GM23338 (cell line): Measurements from ENCODE around the gene MED27. TPM values are rescaled to one million over a fixed set of nuclear protein-coding genes. Genes with fewer than 3 reads are reported as not detected.

Source experiments
- ATAC-seq: fragments of 200-7000 bp; cut with Tn5 transposase; 3 replicates; pipeline ENCODE4 v1.9.1; 2020
- DNase-seq: peaks from one replicate; pipeline ENCODE4 v3.0.0-alpha.2; 2015; ENCODE audit warnings: low spot score
- H2AFZ ChIP-seq: fragments of 200-600 bp; sonication (generic); 2 replicates; pipeline ENCODE4 v1.8.0; 2016; ENCODE audit warnings: antibody characterized with exemption, mild to moderate bottlenecking, moderate library complexity
- H3F3A ChIP-seq: fragments of 200-600 bp; sonication (generic); replicated peaks from 2 replicates; pipeline ENCODE4 v1.8.0; 2017; ENCODE audit warnings: antibody characterized with exemption, mixed run types, low read depth
- H3K27ac ChIP-seq: fragments of 200-600 bp; sonication (generic); 2 replicates; pipeline ENCODE4 v1.6.1; 2016; ENCODE audit warnings: low read depth
- H3K27me3 ChIP-seq: fragments of 200-600 bp; sonication (generic); 2 replicates; pipeline ENCODE4 v1.8.0; 2016; ENCODE audit warnings: mild to moderate bottlenecking, mixed run types, moderate library complexity; ENCODE audit not compliant: insufficient read depth
- H3K36me3 ChIP-seq: fragments of 200-600 bp; sonication (generic); 2 replicates; pipeline ENCODE4 v1.8.0; 2016; ENCODE audit warnings: mild to moderate bottlenecking; ENCODE audit not compliant: insufficient read depth
- H3K4me1 ChIP-seq: fragments of 200-600 bp; sonication (generic); 2 replicates; pipeline ENCODE4 v1.8.0; 2016; ENCODE audit warnings: mild to moderate bottlenecking, moderate library complexity; ENCODE audit not compliant: insufficient read depth
- H3K4me2 ChIP-seq: fragments of 200-600 bp; sonication (generic); 2 replicates; pipeline ENCODE4 v1.7.1; 2017; ENCODE audit warnings: mixed run types
- H3K4me3 ChIP-seq: fragments of 200-600 bp; sonication (generic); 2 replicates; pipeline ENCODE4 v1.6.1; 2016; ENCODE audit warnings: mixed run types
- H3K79me2 ChIP-seq: fragments of 200-600 bp; sonication (generic); replicated peaks from 2 replicates; pipeline ENCODE4 v1.8.0; 2017; ENCODE audit warnings: mild to moderate bottlenecking; ENCODE audit not compliant: insufficient read depth
- H3K9me2 ChIP-seq: fragments of 200-600 bp; sonication (generic); 2 replicates; pipeline ENCODE4 v1.8.0; 2017; ENCODE audit not compliant: insufficient read depth
- H4K20me1 ChIP-seq: fragments of 200-600 bp; sonication (generic); replicated peaks from 2 replicates; pipeline ENCODE4 v1.8.0; 2017; ENCODE audit warnings: mild to moderate bottlenecking; ENCODE audit not compliant: insufficient read depth
- H3K27ac Mint-ChIP-seq: 2 replicates; pipeline ENCODE4 v1.8.0; 2020; ENCODE audit warnings: inconsistent platforms, mild to moderate bottlenecking, moderate library complexity, mixed read lengths
- H3K27me3 Mint-ChIP-seq: 3 replicates; pipeline ENCODE4 v1.8.0; 2022; ENCODE audit warnings: low read depth, mild to moderate bottlenecking, moderate library complexity, mixed read lengths, inconsistent platforms; ENCODE audit not compliant: insufficient read depth, poor library complexity
- H3K36me3 Mint-ChIP-seq: 3 replicates; pipeline ENCODE4 v1.8.0; 2021; ENCODE audit warnings: low read depth, mild to moderate bottlenecking, inconsistent platforms, moderate library complexity, mixed read lengths
- H3K4me1 Mint-ChIP-seq: 3 replicates; pipeline ENCODE4 v1.8.0; 2020; ENCODE audit warnings: mild to moderate bottlenecking, inconsistent platforms, mixed read lengths
- H3K4me3 Mint-ChIP-seq: 3 replicates; pipeline ENCODE4 v1.8.0; 2021; ENCODE audit warnings: moderate library complexity, mild to moderate bottlenecking, inconsistent platforms, mixed read lengths
- H3K9me3 Mint-ChIP-seq: 3 replicates; pipeline ENCODE4 v1.8.0; 2020; ENCODE audit warnings: moderate library complexity, mild to moderate bottlenecking, inconsistent platforms, mixed read lengths
- CREB1 ChIP-seq: fragments of 250-450 bp; sonication (Bioruptor Pico); IDR thresholded peaks from 2 replicates; pipeline ENCODE4 v1.5.0; 2020; ENCODE audit warnings: low read depth, mild to moderate bottlenecking, moderate library complexity
- CTCF ChIP-seq, 2 experiments: fragments of 200-600 bp in 1 of 2; sonication (generic) in 1 of 2; conservative IDR thresholded peaks; 2 replicates each; pipeline versions ENCODE4 v1.5.1 to v1.6.1; 2016 to 2017; ENCODE audit warnings: antibody characterized with exemption in 2 of 2, low read depth in 2 of 2, mild to moderate bottlenecking in 2 of 2, moderate library complexity in 1 of 2
- ETS1 ChIP-seq: IDR thresholded peaks from 2 replicates; pipeline ENCODE4 v1.6.1; 2016; ENCODE audit warnings: antibody characterized with exemption
- EZH2 ChIP-seq: fragments of 200-600 bp; sonication (generic); IDR thresholded peaks from one replicate; pipeline ENCODE4 v1.8.0; 2017; ENCODE audit warnings: antibody characterized with exemption, mild to moderate bottlenecking, low read depth; ENCODE audit not compliant: unreplicated experiment
- EZH2phosphoT487 ChIP-seq: fragments of 200-600 bp; sonication (generic); IDR thresholded peaks from one replicate; pipeline ENCODE4 v1.8.1; 2018; ENCODE audit warnings: antibody characterized with exemption; ENCODE audit not compliant: unreplicated experiment
- JUNB ChIP-seq: IDR thresholded peaks from one replicate; pipeline ENCODE4 v1.6.1; 2016; ENCODE audit warnings: antibody characterized with exemption; ENCODE audit not compliant: unreplicated experiment
- NANOG ChIP-seq: IDR thresholded peaks from 2 replicates; pipeline ENCODE4 v1.6.1; 2016; ENCODE audit warnings: antibody characterized with exemption, borderline replicate concordance
- POLR2AphosphoS5 ChIP-seq: IDR thresholded peaks from 2 replicates; pipeline ENCODE4 v1.6.1; 2016; ENCODE audit warnings: antibody characterized with exemption, low read depth
- REST ChIP-seq: IDR thresholded peaks from one replicate; pipeline ENCODE4 v1.6.1; 2018; ENCODE audit warnings: antibody characterized with exemption; ENCODE audit not compliant: unreplicated experiment
- STAT1 ChIP-seq: IDR thresholded peaks from one replicate; pipeline ENCODE4 v1.6.1; 2016; ENCODE audit warnings: antibody characterized with exemption; ENCODE audit not compliant: unreplicated experiment
- ZNF114 ChIP-seq: fragments of 250-450 bp; sonication (Bioruptor Pico); IDR thresholded peaks from 2 replicates; pipeline ENCODE4 v1.5.0; 2020; ENCODE audit warnings: mild to moderate bottlenecking, moderate library complexity
- ZNF331 ChIP-seq: fragments of 250-450 bp; sonication (Bioruptor Pico); IDR thresholded peaks from 2 replicates; pipeline ENCODE4 v1.5.0; 2020; ENCODE audit warnings: low read depth, mild to moderate bottlenecking, moderate library complexity
- ZNF462 ChIP-seq: fragments of 250-450 bp; sonication (Bioruptor Pico); IDR thresholded peaks from 2 replicates; pipeline ENCODE4 v1.5.0; 2020; ENCODE audit warnings: mild to moderate bottlenecking, moderate library complexity
- polyA plus RNA-seq: library from polyadenylated mRNA; unstranded; fragments of >200 nt; fragmentation: Nextera tagmentation; extraction: Ambion mirVana; gene quantifications from 2 replicates; pipeline ENCODE4 v1.2.1, GENCODE V29; 2016
- total RNA-seq: library from RNA; depleted of rRNA; stranded (reverse); fragments of >200 nt; shearing (Covaris generic); gene quantifications from 2 replicates; pipeline ENCODE4 v1.2.3, GENCODE V29; 2014

The MED27 gene
- total and polyA plus RNA-seq, 2 experiments from 2014 or later: 30.6 to 35.0 TPM

- no peaks in the 10 kb centered on the region for H3F3A ChIP-seq
- Mint-ChIP-seq H3K27me3 (peaks cover 2% of the 10 kb centered on the region), H3K36me3 (0 out of 3 replicates have a peak, but pooled peaks cover 3% of the 10 kb centered on the region), H3K4me1 (peaks cover 3% of the 10 kb centered on the region), H3K9me3 (peaks cover 9% of the 10 kb centered on the region), H3K27ac (no peak overlapping the region), H3K4me3 (no peak overlapping the region)
- H3K9me2 ChIP-seq: no peaks in the 10 kb centered on the region
- H3K4me2 ChIP-seq: no peak overlapping the region
- peaks cover 7% of the 10 kb centered on the region; the same call in 1 of the 2 replicates for H3K4me1 ChIP-seq
- no peaks in the 10 kb centered on the region for H3K27me3 ChIP-seq
- H3K36me3 ChIP-seq: no peaks in the 10 kb centered on the region
- H3K4me3 ChIP-seq: no peak overlapping the region
- no peak for DNase-seq
- no peak overlapping the region for H2AFZ ChIP-seq
- no peak overlapping the region for H3K27ac ChIP-seq
- no peaks in the 10 kb centered on the region for H3K79me2 ChIP-seq
- H4K20me1 ChIP-seq: no peaks in the 10 kb centered on the region
- TF ChIP-seq ETS1: no peak
- TF ChIP-seq JUNB: no peak
- TF ChIP-seq STAT1: no peak
- TF ChIP-seq POLR2AphosphoS5: no peak
- no peak for TF ChIP-seq EZH2
- TF ChIP-seq CREB1 (CRISPR knock-in tag): no peak
- no peak for TF ChIP-seq CTCF (conservative IDR thresholded peaks at IDR 0.05; ENCODE audit: low read depth in 2 of 2)
- TF ChIP-seq ZNF462 (CRISPR knock-in tag): no peak
- no peak for TF ChIP-seq NANOG
- no peak for TF ChIP-seq ZNF331 (CRISPR knock-in tag)
- no peak for TF ChIP-seq EZH2phosphoT487
- TF ChIP-seq REST: no peak
- TF ChIP-seq ZNF114: no peak
- ATAC-seq: no peak
These were observed 248.1 kb downstream of the MED27 start for GRCh38 chr9:131831380-131832165.
